ENCODE data around the gene GP5.

GP5 gene

GRCh38 chr3:194355379-194355778 lies 43.7 kb downstream of the GP5 start:
- ChIA-PET CTCF (interaction anchor here (0.7 to 1.1 kb wide), 2 partner anchors 11 to 65 kb away, joined by 3 to 5 read pairs; no protein-coding TSS in a partner anchor), POLR2A (no interaction called here)
- H3K9me3 ChIP-seq (ENCODE audit: control insufficient read depth, insufficient read depth, low read depth, low read length) = no peaks in the 10 kb centered on the region
- TF ChIP-seq IKZF3 (tag by site-specific recombination; IDR thresholded peaks at IDR 0.05) (no peak), ZNF548 (tag by site-specific recombination; IDR thresholded peaks at IDR 0.05) (no peak), PRDM10 (tag by site-specific recombination; IDR thresholded peaks at IDR 0.05) (no peak), EGR2 (tag by site-specific recombination; IDR thresholded peaks at IDR 0.05; ENCODE audit: low read depth) (no peak), ZNF510 (tag by site-specific recombination; IDR thresholded peaks at IDR 0.05; ENCODE audit: insufficient replicate concordance) (no peak), ZNF521 (tag by site-specific recombination; IDR thresholded peaks at IDR 0.05) (no peak), ZNF704 (tag by site-specific recombination; IDR thresholded peaks at IDR 0.05) (no peak), ZSCAN23 (tag by site-specific recombination; IDR thresholded peaks at IDR 0.05) (no peak), ZBTB49 (tag by site-specific recombination; IDR thresholded peaks at IDR 0.05; ENCODE audit: low read depth) (no peak), ZNF248 (tag by site-specific recombination; IDR thresholded peaks at IDR 0.05) (no peak), ZBTB44 (tag by site-specific recombination; IDR thresholded peaks at IDR 0.05) (no peak), ZNF266 (tag by site-specific recombination; IDR thresholded peaks at IDR 0.05; ENCODE audit: low read depth) (no peak), ATF2 (tag by site-specific recombination; IDR thresholded peaks at IDR 0.05; ENCODE audit: low read depth) (no peak), ZNF211 (tag by site-specific recombination; IDR thresholded peaks at IDR 0.05; ENCODE audit: low read depth) (no peak), GLI4 (tag by site-specific recombination; IDR thresholded peaks at IDR 0.05) (no peak), ZBTB21 (tag by site-specific recombination; IDR thresholded peaks at IDR 0.05) (no peak), ZSCAN18 (tag by site-specific recombination; IDR thresholded peaks at IDR 0.05) (no peak)
- peaks cover 4% of the 10 kb centered on the region; the same call in 1 of the 2 replicates for H3K4me1 ChIP-seq (ENCODE audit: control insufficient read depth, insufficient read depth, low read length)
- no peaks in the 10 kb centered on the region for H3K36me3 ChIP-seq (ENCODE audit: control insufficient read depth in 2 of 2, insufficient read depth in 1 of 2, low read length in 2 of 2)
- no peak overlapping the region for H3K4me3 ChIP-seq (ENCODE audit: low read depth, low read length)
- H3K27ac ChIP-seq (ENCODE audit: extremely low read depth, low read depth, low read length) = no peak overlapping the region
